HepG2 (cell line): ENCODE data around the gene GTF3A. TPM values are rescaled to one million over a fixed set of nuclear protein-coding genes. Genes with fewer than 3 reads are reported as not detected.

ENCODE experiments used
- ZMAT3 ChIP-seq: sonication (generic); formaldehyde crosslinking; conservative IDR thresholded peaks from 2 replicates; pipeline ENCODE4 v1.7.0; 2021; ENCODE audit warnings: missing genetic modification reagents
- polyA plus RNA-seq, 8 experiments: library from polyadenylated mRNA; depleted of rRNA in 3 of 8; stranded (reverse) in 7 of 8; unstranded in 1 of 8; fragments of >200 nt; fragmentation: Illumina TruSeq in 4 of 8; extraction: Trizol in 4 of 8; gene quantifications; 2 replicates each; pipeline versions ENCODE4 v1.2.1 to v1.2.3, GENCODE V29; 2011 to 2016; ENCODE audit warnings: low read depth in 4 of 8, missing spikeins in 1 of 8, mixed read lengths in 1 of 8; ENCODE audit not compliant: insufficient read depth in 1 of 8
- total RNA-seq, 5 experiments: library from RNA; depleted of rRNA; stranded (reverse); fragments of >200 nt; fragmentation: Illumina TruSeq; extraction: Trizol; gene quantifications; 2 replicates each; pipeline ENCODE4 v1.2.3, GENCODE V29; 2016; ENCODE audit warnings: low read depth in 1 of 5
- TF ChIP-seq, protein P1 (sequence below), 2 experiments: fragments of 450-650 bp in 1 of 2; sonication (generic) in 1 of 2; formaldehyde crosslinking in 1 of 2; IDR thresholded peaks; 2 replicates each; pipeline versions ENCODE4 v1.6.1 to v1.8.0; 2016 to 2022; ENCODE audit warnings: antibody characterized with exemption in 1 of 2, mild to moderate bottlenecking in 1 of 2, missing genetic modification reagents in 1 of 2
- TF ChIP-seq, protein P2 (sequence below): sonication (generic); formaldehyde crosslinking; IDR thresholded peaks from 2 replicates; pipeline ENCODE4 v1.4.0; 2020; ENCODE audit warnings: missing genetic modification reagents
- TF ChIP-seq, protein P3 (sequence below): sonication (generic); formaldehyde crosslinking; IDR thresholded peaks from 2 replicates; pipeline ENCODE4 v1.4.0; 2020; ENCODE audit warnings: mild to moderate bottlenecking, missing genetic modification reagents
- TF ChIP-seq, protein P4 (sequence below): sonication (generic); formaldehyde crosslinking; IDR thresholded peaks from 2 replicates; pipeline ENCODE4 v1.4.0; 2020; ENCODE audit warnings: missing genetic modification reagents

The GTF3A gene
- total and polyA plus RNA-seq, 2 of the 13 experiments (the other 11 are each of a cell fraction or from before 2014, with no cell fraction given), result 42.1 to 176 TPM

DNA sequence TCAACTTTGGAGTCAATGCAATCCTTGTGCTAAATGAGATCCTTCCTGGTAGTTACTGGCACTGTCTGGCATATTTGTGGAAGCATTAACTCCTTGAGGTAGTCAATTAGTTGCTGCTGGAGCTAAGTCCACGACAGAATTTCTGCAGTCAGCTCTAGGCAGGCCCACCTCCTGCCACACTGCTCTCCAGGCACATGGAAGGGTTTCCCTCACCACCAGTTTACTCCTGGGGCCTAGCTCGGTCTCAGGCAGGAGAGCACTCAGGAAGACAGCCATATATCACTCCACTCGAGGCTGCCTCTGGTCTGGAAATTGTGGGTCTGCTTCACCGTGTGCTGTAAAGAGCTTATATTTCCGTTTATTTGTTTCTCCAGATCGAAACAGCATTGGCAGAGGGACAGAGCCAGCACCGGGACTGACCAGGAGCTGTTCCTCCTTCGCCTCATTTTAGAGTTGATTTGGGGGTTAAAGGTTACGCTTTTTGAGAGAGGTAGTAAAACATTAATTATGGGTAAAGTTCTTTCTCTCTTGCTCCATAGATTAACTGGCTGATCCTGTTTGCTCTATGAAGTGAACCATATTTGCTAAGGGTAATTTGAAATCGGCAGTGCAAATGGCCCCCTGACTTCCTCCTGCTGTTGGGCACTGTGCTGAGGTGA lies 20.6 kb upstream of the GTF3A start (continued):
- TF ChIP-seq, protein P1, sequence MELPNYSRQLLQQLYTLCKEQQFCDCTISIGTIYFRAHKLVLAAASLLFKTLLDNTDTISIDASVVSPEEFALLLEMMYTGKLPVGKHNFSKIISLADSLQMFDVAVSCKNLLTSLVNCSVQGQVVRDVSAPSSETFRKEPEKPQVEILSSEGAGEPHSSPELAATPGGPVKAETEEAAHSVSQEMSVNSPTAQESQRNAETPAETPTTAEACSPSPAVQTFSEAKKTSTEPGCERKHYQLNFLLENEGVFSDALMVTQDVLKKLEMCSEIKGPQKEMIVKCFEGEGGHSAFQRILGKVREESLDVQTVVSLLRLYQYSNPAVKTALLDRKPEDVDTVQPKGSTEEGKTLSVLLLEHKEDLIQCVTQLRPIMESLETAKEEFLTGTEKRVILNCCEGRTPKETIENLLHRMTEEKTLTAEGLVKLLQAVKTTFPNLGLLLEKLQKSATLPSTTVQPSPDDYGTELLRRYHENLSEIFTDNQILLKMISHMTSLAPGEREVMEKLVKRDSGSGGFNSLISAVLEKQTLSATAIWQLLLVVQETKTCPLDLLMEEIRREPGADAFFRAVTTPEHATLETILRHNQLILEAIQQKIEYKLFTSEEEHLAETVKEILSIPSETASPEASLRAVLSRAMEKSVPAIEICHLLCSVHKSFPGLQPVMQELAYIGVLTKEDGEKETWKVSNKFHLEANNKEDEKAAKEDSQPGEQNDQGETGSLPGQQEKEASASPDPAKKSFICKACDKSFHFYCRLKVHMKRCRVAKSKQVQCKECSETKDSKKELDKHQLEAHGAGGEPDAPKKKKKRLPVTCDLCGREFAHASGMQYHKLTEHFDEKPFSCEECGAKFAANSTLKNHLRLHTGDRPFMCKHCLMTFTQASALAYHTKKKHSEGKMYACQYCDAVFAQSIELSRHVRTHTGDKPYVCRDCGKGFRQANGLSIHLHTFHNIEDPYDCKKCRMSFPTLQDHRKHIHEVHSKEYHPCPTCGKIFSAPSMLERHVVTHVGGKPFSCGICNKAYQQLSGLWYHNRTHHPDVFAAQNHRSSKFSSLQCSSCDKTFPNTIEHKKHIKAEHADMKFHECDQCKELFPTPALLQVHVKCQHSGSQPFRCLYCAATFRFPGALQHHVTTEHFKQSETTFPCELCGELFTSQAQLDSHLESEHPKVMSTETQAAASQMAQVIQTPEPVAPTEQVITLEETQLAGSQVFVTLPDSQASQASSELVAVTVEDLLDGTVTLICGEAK (IDR thresholded peaks at IDR 0.05), result no peak
- TF ChIP-seq, protein P1 (CRISPR knock-in tag; IDR thresholded peaks at IDR 0.05), result peak; percentile 73; the same call in 1 of the 2 replicates
- TF ChIP-seq, protein P2, sequence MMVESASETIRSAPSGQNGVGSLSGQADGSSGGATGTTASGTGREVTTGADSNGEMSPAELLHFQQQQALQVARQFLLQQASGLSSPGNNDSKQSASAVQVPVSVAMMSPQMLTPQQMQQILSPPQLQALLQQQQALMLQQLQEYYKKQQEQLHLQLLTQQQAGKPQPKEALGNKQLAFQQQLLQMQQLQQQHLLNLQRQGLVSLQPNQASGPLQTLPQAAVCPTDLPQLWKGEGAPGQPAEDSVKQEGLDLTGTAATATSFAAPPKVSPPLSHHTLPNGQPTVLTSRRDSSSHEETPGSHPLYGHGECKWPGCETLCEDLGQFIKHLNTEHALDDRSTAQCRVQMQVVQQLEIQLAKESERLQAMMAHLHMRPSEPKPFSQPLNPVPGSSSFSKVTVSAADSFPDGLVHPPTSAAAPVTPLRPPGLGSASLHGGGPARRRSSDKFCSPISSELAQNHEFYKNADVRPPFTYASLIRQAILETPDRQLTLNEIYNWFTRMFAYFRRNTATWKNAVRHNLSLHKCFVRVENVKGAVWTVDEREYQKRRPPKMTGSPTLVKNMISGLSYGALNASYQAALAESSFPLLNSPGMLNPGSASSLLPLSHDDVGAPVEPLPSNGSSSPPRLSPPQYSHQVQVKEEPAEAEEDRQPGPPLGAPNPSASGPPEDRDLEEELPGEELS (CRISPR knock-in tag), result peak; percentile 25
- TF ChIP-seq, protein P3, sequence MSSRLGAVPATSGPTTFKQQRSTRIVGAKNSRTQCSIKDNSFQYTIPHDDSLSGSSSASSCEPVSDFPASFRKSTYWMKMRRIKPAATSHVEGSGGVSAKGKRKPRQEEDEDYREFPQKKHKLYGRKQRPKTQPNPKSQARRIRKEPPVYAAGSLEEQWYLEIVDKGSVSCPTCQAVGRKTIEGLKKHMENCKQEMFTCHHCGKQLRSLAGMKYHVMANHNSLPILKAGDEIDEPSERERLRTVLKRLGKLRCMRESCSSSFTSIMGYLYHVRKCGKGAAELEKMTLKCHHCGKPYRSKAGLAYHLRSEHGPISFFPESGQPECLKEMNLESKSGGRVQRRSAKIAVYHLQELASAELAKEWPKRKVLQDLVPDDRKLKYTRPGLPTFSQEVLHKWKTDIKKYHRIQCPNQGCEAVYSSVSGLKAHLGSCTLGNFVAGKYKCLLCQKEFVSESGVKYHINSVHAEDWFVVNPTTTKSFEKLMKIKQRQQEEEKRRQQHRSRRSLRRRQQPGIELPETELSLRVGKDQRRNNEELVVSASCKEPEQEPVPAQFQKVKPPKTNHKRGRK (CRISPR knock-in tag), result no peak
- TF ChIP-seq ZMAT3 (CRISPR knock-in tag), result peak; percentile 73; the same call in 1 of the 2 replicates
- TF ChIP-seq, protein P4, sequence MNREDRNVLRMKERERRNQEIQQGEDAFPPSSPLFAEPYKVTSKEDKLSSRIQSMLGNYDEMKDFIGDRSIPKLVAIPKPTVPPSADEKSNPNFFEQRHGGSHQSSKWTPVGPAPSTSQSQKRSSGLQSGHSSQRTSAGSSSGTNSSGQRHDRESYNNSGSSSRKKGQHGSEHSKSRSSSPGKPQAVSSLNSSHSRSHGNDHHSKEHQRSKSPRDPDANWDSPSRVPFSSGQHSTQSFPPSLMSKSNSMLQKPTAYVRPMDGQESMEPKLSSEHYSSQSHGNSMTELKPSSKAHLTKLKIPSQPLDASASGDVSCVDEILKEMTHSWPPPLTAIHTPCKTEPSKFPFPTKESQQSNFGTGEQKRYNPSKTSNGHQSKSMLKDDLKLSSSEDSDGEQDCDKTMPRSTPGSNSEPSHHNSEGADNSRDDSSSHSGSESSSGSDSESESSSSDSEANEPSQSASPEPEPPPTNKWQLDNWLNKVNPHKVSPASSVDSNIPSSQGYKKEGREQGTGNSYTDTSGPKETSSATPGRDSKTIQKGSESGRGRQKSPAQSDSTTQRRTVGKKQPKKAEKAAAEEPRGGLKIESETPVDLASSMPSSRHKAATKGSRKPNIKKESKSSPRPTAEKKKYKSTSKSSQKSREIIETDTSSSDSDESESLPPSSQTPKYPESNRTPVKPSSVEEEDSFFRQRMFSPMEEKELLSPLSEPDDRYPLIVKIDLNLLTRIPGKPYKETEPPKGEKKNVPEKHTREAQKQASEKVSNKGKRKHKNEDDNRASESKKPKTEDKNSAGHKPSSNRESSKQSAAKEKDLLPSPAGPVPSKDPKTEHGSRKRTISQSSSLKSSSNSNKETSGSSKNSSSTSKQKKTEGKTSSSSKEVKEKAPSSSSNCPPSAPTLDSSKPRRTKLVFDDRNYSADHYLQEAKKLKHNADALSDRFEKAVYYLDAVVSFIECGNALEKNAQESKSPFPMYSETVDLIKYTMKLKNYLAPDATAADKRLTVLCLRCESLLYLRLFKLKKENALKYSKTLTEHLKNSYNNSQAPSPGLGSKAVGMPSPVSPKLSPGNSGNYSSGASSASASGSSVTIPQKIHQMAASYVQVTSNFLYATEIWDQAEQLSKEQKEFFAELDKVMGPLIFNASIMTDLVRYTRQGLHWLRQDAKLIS (CRISPR knock-in tag), result no peak
